T47D (cell line): Measurements from ENCODE around the gene SACM1L.

Source experiments
- DNase-seq, 2 experiments: peaks; one replicate each; pipeline versions ENCODE4 v3.0.0 to v3.0.0-alpha.2; 2011 to 2012; ENCODE audit warnings: low read depth in 1 of 2, low spot score in 1 of 2
- JUND ChIP-seq: IDR thresholded peaks from 2 replicates; pipeline ENCODE4 v1.6.1; 2012; ENCODE audit warnings: low read depth
- in situ Hi-C: cut with HindIII; loops from 2 replicates; pipeline ENCODE4 v1.10.0; 2016; ENCODE audit warnings: low sequenced_read_pairs, low pct_unique_long_range_greater_than_20kb

The SACM1L gene

DNA sequence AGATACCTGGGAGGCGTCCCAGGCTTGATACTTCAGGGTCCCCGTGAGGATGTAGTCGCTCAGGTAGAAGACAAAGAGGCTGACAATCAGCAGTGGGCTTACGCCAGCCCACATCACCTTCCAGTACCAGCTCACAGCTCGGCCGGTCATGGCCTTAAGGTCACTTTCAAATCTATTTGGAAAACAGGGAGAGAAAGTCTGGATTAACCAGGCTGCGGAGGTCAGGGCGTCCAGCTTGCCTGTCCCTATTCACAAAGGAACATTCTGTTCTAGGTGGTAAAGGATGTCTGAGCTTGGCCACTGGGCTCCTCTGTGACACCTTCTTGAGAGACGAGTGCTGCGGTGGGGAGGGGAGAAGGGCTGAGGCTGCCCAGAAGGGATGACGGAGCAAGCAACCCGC, 70.7 kb downstream of the SACM1L start:
- no peak for DNase-seq
- in situ Hi-C loops = no loop called here
- TF ChIP-seq JUND = no peak

DNA sequence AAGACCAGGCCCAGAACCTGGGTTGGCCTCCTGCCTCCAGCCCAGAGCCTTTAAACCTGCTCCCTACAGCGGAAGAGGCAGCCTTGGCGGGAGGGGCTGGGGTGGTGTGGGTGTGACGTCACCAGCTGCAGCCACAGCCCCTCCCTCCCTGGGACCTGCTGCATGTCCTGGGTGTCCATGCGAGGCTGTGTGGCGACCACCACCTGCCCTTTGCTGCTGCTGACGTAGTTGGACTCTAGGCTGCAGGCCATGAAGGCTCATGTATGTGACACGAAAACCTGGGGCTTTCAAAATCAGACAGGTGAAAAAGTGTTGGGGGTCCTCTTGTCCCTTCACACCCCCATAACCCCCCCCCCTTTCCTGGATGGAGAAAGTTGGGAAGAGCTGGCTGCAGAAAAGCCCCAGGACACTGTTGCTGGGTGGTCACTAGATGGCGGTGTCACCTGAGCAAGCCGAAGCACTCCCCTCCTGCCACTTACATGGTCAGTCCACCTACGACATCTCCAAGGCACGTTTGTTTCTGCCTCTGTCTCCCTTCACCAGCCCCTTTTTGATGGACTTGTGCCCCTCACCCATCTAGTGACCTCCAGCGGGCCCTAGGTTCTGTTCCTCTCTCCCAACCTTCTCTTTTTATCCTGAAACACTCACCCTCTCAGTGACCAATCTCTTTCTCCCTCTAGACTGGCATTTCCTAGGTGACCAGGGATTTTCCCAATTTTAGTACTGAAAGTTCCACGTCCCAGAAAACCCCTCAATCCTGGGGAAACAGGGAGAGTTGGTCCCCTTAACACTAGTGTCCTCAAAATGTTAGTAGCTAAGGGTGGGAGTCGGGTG, 71.9 kb downstream of the SACM1L start:
- no peak for TF ChIP-seq JUND
- in situ Hi-C loops = no loop called here
- peak; percentile 73 to 81 for DNase-seq

DNA sequence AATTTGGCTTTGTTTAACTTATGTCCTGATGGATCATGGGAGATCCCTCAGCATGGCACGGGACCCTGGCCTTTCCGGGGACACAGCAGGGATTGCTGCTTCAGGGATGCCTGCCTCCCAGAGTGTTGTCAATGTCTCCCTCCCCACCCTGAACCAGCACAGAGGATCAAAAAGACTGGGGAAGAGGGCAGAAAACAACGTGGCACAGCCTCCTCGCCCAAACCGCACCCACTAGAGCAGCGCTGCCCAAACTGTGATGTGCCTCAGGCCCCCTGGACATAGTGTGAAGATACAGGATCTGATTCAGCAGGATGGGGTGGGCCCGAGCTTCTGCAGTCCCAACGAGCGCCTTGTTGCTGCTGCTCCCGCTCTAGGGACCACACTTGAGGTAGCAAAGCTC, 72.6 kb downstream of the SACM1L start:
- no peak for TF ChIP-seq JUND
- DNase-seq = no peak
- in situ Hi-C loops = no loop called here

DNA sequence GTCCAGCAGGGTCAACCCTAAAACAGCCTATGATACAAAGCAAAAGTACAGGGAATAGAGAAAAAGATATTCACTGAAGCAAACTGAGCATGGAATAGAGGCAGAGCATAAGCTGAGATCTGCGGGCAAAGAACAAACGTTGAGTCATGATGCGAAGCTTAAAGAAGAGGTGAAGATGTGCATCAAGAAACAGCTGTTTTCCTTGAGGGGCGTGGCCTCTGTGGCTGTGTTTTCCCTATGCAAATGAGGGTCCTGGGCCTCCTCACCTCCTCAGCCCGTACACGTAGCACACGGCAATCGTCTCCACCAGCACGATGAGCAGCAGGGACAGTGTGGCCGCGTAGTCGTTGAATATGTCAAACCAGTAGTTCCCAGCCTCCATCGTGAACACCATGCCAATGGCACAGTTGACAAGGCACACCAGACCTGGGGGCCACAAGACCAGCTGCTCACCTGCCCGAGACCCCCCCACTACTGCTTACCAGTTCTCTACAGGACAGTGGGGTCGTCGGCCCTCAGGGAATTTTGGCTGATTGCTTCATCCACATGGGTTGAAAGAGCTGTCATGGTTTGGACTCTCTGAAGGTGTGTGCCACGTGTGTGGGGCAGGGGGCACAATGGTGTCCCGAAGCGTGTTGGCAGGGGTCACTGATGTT, 73.6 kb downstream of the SACM1L start:
- no peak for TF ChIP-seq JUND
- in situ Hi-C loops = no loop called here

DNA sequence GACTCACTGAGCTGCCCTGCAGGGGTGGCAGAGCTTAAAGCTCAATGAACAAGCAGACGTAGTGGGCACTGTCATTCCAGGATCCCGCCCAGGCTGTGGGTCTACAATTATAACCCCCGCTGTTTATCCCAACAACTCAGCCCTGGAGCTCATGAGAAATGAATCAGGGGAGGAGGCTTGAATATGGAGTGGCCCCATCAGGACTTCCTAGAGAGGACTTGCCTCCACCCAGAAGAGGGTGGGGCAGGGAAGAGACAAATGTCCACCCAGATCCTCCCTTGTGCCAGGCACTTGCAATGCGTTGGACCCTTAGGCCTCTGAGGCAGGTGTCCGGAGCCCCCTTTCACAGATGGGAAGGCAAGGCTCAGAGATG, 74.1 kb downstream of the SACM1L start:
- in situ Hi-C loops = no loop called here
- TF ChIP-seq JUND = no peak
- DNase-seq = no peak

More for the DNA sequence above, 73.6 kb downstream of the SACM1L start:
- no peak for DNase-seq

DNA sequence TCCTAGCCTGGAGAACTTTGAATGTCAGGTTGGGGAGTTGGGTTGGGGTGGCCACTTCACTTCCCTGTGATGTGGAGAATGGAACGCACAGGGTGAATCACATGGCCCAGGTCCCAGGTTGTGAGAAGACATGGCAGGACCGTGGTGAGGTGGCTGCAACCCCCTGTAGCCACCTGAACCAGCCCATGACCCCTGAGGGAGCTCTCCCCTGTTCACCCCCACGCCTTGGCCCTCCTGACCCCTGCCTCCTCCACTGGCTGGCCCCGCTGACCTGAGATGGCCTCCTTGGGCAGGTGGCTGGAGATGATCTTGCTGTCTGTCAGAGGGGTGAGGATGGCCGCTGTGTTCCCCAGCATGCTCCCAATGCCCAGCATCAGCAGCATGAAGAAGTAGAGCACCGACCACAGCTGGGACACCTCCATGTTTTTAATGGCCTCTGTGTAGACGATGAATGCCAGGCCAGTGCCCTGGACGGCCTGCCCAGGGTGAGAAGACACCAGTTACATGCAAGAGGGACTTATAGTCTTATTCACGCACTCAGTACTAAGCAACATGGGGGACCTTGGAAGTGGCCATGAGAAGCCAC, 76.2 kb downstream of the SACM1L start:
- TF ChIP-seq JUND = no peak
- in situ Hi-C loops = no loop called here
- DNase-seq = no peak

DNA sequence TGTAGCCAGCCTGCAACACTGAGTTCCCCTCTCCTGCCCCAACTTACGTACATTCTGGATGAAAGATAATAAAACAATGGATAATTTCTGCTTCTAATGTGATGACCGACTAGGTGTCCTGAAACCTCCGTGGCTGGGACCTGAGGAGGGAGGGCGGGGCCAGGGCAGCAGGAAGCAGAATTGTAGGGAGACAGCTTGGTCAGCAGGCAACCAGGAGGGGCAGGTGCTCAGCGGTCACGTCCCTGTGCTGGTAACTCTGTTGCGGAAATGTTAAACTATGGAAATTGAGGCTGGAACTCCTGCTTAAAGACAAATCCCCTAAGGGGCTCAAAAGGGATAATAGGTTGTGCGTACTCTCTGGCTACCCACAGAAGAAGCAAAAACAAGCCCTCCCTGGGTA, 76.8 kb downstream of the SACM1L start:
- in situ Hi-C loops = no loop called here
- TF ChIP-seq JUND = no peak
- DNase-seq = no peak

DNA sequence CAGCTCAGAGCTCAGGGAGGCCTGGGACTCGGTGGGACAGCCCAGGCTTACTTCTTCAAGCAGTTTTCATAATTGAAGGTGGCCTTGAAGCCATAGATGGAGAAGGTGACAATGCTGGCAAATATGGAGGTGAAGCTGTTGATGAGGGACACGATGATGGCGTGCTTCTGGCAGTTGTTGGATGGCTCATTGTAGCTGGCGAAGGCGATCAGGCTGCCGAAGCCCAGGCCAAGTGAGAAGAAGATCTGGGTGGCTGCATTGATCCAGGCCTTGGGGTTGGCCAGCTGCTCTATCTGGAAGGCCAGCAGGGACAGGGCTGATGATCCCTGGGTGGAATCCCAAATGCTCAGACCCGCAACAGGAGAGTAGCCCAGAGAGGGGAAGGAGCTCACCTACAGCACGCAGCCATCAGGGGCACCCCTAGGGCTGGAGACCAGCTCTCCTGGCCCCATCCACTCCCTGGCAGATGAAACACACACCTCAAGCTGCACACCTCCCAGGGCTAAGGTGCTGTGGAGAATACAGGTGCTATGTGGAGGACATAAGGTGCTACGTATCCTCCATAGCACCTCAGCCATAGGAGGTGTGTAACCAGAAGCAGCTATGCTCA, 82.1 kb downstream of the SACM1L start:
- DNase-seq = no peak
- in situ Hi-C loops = no loop called here
- TF ChIP-seq JUND = no peak

DNA sequence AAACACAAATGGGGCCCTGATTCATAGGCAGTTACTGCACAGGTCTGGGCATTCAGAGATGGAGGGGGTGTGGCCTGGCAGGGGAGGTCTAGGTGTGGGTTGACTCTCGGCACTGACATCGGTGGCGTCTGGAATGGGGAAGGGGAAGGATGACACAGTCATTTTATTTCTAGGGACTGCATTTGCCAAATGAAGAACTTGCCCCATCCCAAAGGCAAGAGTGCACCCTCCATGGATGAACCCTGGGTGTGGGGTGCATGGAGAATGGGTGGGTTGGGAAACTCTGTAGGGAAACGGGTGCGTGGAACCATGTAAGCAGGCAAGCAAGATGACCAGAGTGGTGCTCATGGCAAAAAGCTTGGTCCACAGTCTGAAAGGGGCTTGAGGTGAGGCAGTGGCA, 82.6 kb downstream of the SACM1L start:
- no peak for TF ChIP-seq JUND

DNA sequence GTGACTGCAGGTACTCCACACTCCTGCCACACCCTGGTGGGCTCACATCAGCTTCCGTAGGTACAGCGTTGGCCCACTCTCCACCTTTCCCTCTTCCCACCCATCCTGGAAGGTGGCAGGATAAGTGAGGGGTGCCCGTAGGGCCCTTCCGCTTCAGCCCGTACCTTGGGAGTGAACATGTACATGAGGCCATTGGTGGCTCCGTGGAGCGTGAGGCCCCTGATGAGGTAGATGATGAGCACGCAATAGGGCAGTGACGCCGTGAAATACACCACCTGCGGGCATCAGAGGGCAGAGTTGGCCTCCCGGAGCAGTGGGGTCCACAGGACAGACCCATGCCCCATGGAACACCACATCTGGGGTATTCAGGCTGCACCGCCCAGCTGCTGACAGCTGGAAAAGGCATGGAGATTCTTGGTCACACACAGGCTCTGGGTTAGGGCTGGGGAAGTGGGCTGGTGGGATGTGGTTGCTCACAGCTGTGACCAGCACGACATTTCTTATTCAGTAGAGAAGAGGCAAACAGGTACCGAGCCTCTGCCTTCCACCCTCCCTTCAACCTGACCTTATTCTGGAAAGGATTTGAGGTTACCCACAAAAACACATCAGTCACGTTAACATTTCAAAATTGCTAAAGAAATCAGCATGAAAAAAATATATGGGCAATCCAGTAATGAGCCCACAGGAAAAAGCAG, 83.3 kb downstream of the SACM1L start:
- in situ Hi-C loops = no loop called here
- TF ChIP-seq JUND = no peak
- no peak for DNase-seq

More for the DNA sequence above, 82.6 kb downstream of the SACM1L start:
- in situ Hi-C loops = no loop called here
- DNase-seq = no peak

DNA sequence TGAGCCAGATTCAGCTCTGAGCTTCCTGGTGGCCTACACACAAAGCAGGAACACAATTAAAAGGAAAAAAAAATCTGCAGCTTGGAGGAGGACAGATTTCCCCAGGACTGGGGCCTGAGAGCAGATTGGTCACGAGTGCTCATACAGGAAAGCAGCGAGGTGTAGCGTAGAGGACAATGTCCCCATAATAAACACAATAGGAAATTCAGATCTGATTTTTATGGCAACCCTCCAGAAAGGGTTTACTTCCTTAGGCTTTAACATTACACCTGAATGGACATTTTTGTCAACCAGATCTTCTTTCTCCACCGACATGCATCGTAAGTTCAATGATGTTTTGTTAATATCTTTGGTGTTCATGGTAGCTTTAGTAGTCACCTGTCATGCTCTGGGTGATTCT, 83.9 kb downstream of the SACM1L start:
- TF ChIP-seq JUND = no peak
- in situ Hi-C loops = no loop called here

DNA sequence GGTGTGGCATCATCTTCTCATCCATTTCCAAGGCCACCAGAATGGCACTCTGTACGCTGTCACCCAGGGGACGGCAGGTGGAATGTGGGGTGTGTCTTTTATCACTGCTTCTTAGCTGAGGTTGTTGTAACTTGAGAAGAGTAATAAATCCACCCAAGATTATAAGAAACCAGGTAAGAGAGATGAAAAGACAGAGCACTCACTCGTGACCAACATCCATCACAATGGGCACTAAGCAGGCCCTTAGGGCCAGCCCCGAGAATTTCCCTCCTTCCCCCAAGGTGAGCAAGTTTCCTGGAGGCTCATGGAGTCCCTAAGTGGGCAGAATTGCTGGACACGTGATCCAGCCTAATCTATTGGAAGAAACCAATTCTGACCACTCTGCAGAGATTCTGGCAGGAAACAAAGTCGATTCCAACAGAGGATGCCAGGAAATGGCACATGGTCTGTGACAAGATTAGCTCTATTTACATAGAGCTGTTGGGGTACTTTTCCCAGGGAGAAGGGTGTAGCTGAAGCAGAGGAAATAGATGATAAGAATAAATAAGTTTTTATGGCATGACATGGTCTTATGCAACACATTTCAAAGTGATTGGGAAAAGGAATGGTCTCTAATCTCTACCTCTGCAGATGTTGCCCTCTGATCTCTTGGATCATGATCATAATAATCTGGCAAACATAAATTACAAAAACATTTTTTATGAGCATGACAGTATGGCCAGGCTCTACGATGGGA, 84.7 kb downstream of the SACM1L start:
- no peak for DNase-seq
- TF ChIP-seq JUND = no peak
- in situ Hi-C loops = no loop called here

More for the DNA sequence above, 83.9 kb downstream of the SACM1L start:
- no peak for DNase-seq
